Vagina (tissue), 2 donors: ENCODE data around the gene PEPD.

ENCODE experiments used
- CTCF ChIP-seq, 3 experiments: fragments of 450-650 bp in 2 of 3; fragments of 200-600 bp in 1 of 3; sonication (generic) in 1 of 3; IDR thresholded peaks; one replicate each; pipeline ENCODE4 v1.5.1; 2017 to 2019; ENCODE audit warnings: antibody characterized with exemption in 3 of 3, mild to moderate bottlenecking in 2 of 3, moderate library complexity in 2 of 3
- POLR2A ChIP-seq, 2 donors: fragments of 450-650 bp; IDR thresholded peaks; one replicate each; pipeline ENCODE4 v1.6.1; 2017; ENCODE audit warnings: antibody characterized with exemption in 2 of 2, mild to moderate bottlenecking in 2 of 2, moderate library complexity in 2 of 2
- POLR2AphosphoS5 ChIP-seq, 2 donors: sonication (generic); formaldehyde crosslinking; IDR thresholded peaks; one replicate each; pipeline ENCODE4 v1.9.0; 2017; ENCODE audit warnings: antibody characterized with exemption in 2 of 2, mild to moderate bottlenecking in 2 of 2, low read depth in 1 of 2; ENCODE audit not compliant: insufficient read depth in 1 of 2

GRCh38 chr19:33409906-33410685, 111.5 kb downstream of the PEPD start:
- TF ChIP-seq CTCF (IDR thresholded peaks at IDR 0.05) (no peak), POLR2A (IDR thresholded peaks at IDR 0.05) (no peak), POLR2AphosphoS5 (IDR thresholded peaks at IDR 0.05; ENCODE audit: insufficient read depth in 1 of 2, low read depth in 1 of 2) (no peak)
